HEK293 (cell line): ENCODE results near the gene MCRIP1.

Experiments used
- CTCF ChIA-PET: fragments of 350-600 bp; formaldehyde crosslinking; extraction: SDS; loops from one replicate; lab custom pipeline; 2021; ENCODE audit warnings: antibody characterized with exemption; lab: Yijun Ruan, JAX
- POLR2A ChIA-PET: fragments of 300-600 bp; formaldehyde crosslinking; extraction: SDS; loops from one replicate; lab custom pipeline; 2020; ENCODE audit warnings: antibody characterized with exemption, inconsistent platforms; lab: Yijun Ruan, JAX
- H3K27ac ChIP-seq: fragments of 200-500 bp; sonication (Bioruptor generic); 2 replicates; pipeline ENCODE4 v1.5.1; 2014; ENCODE audit warnings: low read depth, low read length, control low read depth, inconsistent platforms; ENCODE audit errors: extremely low read depth
- H3K36me3 ChIP-seq, 2 experiments: fragments of 200-500 bp in 1 of 2; sonication (Bioruptor generic) in 1 of 2; 1 replicate in 1 of 2; 2 replicates in 1 of 2; pipeline ENCODE4 v1.5.1; 2014 to 2017; ENCODE audit warnings: inconsistent platforms in 2 of 2, low read length in 2 of 2; ENCODE audit not compliant: control insufficient read depth in 2 of 2, insufficient read depth in 1 of 2
- H3K4me1 ChIP-seq: fragments of 200-500 bp; sonication (Bioruptor generic); 2 replicates; pipeline ENCODE4 v1.5.1; 2014; ENCODE audit warnings: mild to moderate bottlenecking, low read length, inconsistent platforms; ENCODE audit not compliant: control insufficient read depth, insufficient read depth
- H3K4me3 ChIP-seq: 2 replicates; pipeline ENCODE4 v1.5.1; 2011; ENCODE audit warnings: low read depth, mild to moderate bottlenecking, control low read depth, low read length, moderate library complexity
- H3K9me3 ChIP-seq: fragments of 200-500 bp; sonication (Bioruptor generic); 2 replicates; pipeline ENCODE4 v1.5.1; 2014; ENCODE audit warnings: low read depth, low read length, inconsistent platforms; ENCODE audit not compliant: control insufficient read depth, insufficient read depth
- GFI1B ChIP-seq: fragments of 450-650 bp; formaldehyde crosslinking; IDR thresholded peaks from 2 replicates; pipeline ENCODE4 v1.5.1; 2016; ENCODE audit warnings: missing biosample characterization, missing genetic modification characterization
- GLIS2 ChIP-seq: fragments of 450-650 bp; formaldehyde crosslinking; IDR thresholded peaks from 2 replicates; pipeline ENCODE4 v1.5.1; 2016; ENCODE audit warnings: missing biosample characterization, missing genetic modification characterization
- HOXD13 ChIP-seq: sonication (generic); formaldehyde crosslinking; IDR thresholded peaks from 2 replicates; pipeline ENCODE4 v1.8.0; 2022; ENCODE audit warnings: missing genetic modification reagents, borderline replicate concordance
- KLF10 ChIP-seq: fragments of 450-650 bp; IDR thresholded peaks from 2 replicates; pipeline ENCODE4 v1.5.1; 2018; ENCODE audit warnings: missing biosample characterization, mild to moderate bottlenecking, missing genetic modification characterization
- PRDM10 ChIP-seq: fragments of 450-650 bp; formaldehyde crosslinking; IDR thresholded peaks from 2 replicates; pipeline ENCODE4 v1.5.1; 2016; ENCODE audit warnings: missing biosample characterization, missing genetic modification characterization
- PRDM2 ChIP-seq: fragments of 450-650 bp; formaldehyde crosslinking; IDR thresholded peaks from 2 replicates; pipeline ENCODE4 v1.5.1; 2016; ENCODE audit warnings: missing biosample characterization, missing genetic modification characterization, borderline replicate concordance
- ZIC2 ChIP-seq: fragments of 450-650 bp; formaldehyde crosslinking; IDR thresholded peaks from 2 replicates; pipeline ENCODE4 v1.5.1; 2016; ENCODE audit warnings: missing biosample characterization, missing genetic modification characterization
- ZNF416 ChIP-seq: fragments of 450-650 bp; formaldehyde crosslinking; IDR thresholded peaks from 2 replicates; pipeline ENCODE4 v1.5.1; 2016; ENCODE audit warnings: missing biosample characterization, missing genetic modification characterization
- ZNF626 ChIP-seq: fragments of 450-650 bp; sonication (Bioruptor Pico); formaldehyde crosslinking; IDR thresholded peaks from 2 replicates; pipeline ENCODE4 v1.5.1; 2018; ENCODE audit warnings: missing biosample characterization, missing genetic modification characterization, inconsistent platforms

Gene MCRIP1

GRCh38 chr17:81865733-81866439, 32.8 kb upstream of the MCRIP1 start (continued):
- TF ChIP-seq ZNF626 (tag by site-specific recombination) (no peak), PRDM2 (no peak), GLIS2 (no peak; the same call in 1 of the 2 replicates), ZNF416 (no peak)

GRCh38 chr17:81865358-81865732, 32.3 kb upstream of the MCRIP1 start:
- CTCF ChIA-PET = interaction anchor here (0.6 to 1.8 kb wide), 2 partner anchors 48 to 131 kb away, joined by 3 to 4 read pairs; no protein-coding TSS in a partner anchor
- H3K36me3 ChIP-seq = peaks cover 12 to 75% of the 10 kb centered on the region in 2 experiments; a peak in 2 of 3 replicates

More at GRCh38 chr17:81865358-81865732, 32.3 kb upstream of the MCRIP1 start:
- no peak for TF ChIP-seq KLF10 (tag by site-specific recombination)
- TF ChIP-seq PRDM10 = no peak
- TF ChIP-seq GFI1B (tag by site-specific recombination) = no peak
- TF ChIP-seq ZIC2 = peak; percentile 34; the same call in 1 of the 2 replicates
- no peak for TF ChIP-seq HOXD13 (CRISPR knock-in tag)
- POLR2A ChIA-PET = interaction anchor here (0.7 to 2.5 kb wide), 7 partner anchors 23 to 181 kb away, joined by 3 to 14 read pairs (median 5); partner anchors contain the start of genes ALYREF, ANAPC11, ARL16 and HGS
- peak overlapping the region; percentile 100 for H3K27ac ChIP-seq
- peaks cover 14% of the 10 kb centered on the region; the same call in 1 of the 2 replicates for H3K4me1 ChIP-seq
- H3K4me3 ChIP-seq = no peak overlapping the region
- H3K9me3 ChIP-seq = no peaks in the 10 kb centered on the region
